NCI-H82 treated with DMSO at 0.1 percent for 48 hours (cell line): ENCODE data around the gene KCNMA1.

Experiments used
- DNase-seq: peaks from one replicate; lab custom pipeline; 2025; ENCODE audit not compliant: unreplicated experiment; lab: John Stamatoyannopoulos, UW

The KCNMA1 gene

DNA sequence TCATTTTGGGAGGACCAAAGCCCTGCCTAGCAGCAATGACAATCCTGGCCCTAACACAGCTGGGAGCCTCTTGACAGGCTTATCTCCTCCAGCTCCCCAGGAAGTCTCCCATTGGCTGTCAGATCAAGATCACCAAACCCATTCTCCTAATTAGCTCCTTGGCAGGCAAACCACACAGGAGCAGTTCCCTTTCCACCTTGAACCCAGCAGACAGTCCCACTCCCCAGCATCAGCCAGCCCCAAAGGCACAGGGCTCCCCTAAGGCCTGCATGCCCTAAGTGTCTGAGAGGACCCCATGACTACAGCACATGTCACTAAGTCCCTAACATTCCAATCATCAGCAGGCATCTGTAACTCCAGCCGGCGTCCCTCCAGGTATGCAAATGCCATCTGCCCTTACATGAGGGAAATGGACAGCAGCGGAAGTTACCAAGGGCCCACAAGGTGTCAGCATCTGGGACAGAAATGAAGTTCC lies 348.5 kb downstream of the KCNMA1 start:
- DNase-seq = peak; percentile 5

DNA sequence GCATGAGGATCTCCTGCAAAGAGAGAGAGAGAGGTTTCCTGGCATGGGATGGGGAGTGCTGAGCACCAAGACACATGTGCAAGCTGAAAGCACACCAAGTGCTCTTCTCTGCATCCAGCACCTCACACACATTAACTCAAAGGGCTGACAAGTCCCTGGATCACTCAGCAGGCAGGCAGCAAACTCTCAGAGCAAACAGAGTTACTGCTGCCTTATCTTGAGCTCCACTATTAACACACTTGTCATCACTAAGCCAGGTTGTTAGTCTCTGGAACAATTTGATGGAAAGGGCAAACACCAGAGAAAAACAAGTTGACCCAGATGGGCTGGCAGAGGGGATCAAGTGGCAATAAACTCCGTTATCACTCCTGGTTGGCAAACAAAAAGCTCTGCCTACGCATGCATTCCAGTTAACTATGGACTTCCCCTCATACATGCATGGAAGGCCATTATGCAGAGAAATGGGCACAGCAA lies 349.9 kb downstream of the KCNMA1 start:
- no peak for DNase-seq

DNA sequence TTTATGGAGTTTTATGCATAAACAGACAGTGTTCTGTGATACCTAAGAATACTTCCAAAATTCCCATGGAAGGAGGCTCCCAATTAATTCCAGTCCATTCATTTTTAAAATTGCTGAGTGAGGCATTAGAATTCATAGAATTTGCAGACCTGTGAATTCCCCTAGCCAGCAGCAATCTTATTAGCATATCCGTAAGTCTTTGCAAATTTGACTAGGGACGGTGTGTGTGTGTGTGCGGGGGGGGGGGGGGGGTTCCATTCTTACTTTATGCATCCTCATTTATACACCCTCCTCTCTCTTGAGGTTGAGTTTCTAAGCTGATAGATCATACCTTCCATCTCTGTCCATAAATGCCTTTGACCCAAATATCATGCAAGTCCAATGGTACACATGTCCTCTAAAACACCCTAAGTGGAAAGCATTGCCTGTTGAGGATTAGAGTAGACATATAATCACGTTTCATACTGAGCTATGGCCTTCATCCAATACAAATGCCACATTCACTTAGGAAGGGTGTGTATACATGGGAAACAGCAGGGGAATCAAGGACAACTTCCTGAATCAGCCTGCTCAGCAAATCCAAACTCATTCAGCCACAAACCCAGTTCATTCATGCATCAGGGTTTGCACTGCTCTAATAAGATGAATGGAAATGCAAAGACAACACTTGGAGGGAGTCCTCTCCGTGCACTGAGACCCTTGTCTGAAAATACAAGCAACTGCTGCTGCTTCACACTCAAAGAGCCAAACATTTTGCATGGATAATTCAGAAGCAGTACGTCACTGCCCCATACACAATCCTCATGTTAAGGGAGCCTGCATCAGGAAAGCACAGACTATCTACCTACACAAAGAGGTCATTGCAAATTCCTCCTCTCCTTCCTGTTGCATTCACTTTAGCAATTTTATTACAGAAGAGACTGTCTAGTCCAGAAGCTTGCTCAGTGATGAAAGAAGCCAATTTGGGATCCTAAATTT lies 350.8 kb downstream of the KCNMA1 start:
- DNase-seq = no peak

DNA sequence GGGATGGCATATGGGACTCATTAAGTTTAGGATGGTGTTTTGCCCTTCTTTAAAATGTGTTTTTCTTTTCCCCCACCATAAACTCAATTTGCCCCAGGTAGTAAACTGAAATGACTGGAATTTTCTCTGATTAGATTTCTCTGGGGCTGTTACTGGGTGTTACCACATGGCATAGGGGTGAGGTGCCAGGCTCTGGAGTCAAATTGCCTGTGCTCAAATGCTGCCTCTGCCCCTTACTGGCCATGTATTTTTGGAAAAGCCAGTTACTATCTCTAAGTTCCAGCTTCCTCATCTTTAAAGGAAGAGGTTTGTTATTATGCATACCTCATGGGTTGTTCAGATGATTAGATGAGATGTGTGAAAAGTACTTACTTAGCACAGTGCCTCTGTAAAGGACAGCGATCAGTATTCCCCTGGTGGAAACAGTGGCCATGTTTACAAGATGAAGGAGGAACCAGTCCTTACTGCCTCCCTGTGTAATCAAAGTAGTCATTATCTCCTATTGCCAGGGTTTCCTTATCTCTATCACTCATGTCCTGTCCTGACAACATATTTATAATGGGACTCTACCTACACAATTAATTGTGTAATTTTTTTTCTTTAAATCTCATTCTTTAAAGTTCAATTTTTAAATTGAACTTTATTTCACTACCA lies 352.0 kb downstream of the KCNMA1 start:
- no peak for DNase-seq

DNA sequence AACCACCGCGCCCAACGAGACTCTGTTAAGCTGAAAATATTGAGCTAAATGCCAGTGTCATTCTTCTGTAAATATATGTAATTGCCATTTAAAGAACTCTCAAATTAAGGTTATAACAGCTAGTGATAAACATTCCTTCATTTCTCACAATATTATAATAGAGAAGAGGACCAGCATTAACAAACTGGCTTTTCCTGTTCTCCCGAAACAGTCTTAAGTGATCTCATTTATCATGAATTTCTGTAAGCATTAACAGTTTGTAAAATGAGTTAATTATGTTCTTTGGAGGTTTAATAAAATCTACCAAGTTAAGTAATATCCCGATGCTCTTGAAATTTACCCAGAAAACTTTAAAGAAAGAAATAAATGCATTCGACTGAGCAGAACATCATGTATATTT lies 352.8 kb downstream of the KCNMA1 start:
- DNase-seq = no peak

DNA sequence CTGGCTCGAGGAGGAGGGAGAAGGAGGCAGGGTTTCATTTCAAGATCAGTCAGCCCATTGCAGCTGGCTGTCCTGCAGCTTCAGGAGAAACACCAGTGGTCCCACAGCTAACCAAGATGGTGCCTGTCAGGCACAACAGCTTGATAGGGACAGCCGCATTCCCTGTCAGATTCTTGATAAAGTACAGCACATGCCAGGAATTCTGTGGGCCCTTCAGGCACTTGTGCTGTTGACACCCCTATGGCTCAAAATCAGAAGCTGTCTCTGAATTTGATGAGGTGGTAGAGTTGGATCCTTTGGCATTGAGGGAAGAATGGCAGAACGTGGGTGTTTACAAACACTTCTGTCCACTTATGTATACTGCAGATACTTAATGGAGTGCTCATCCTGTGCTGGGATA lies 354.3 kb downstream of the KCNMA1 start:
- no peak for DNase-seq

DNA sequence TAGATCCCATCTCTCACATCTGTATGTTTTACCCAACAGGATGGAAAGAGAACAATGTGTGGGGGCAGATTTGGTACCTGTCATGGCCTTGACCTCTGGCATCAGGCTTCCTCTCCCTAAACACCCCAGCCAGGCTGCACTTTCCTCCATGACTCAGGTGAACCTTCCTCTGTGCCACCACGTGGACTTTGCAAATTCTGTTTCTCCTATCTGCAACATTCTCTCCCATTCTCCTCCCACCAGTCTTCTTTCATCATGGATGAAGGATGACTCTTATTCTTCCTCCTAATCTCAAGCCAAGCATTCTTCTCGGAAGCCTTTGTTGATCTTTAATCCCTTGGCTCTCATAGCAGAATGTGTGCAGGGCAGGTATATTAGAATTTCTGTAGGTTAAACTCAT lies 355.4 kb downstream of the KCNMA1 start:
- no peak for DNase-seq

DNA sequence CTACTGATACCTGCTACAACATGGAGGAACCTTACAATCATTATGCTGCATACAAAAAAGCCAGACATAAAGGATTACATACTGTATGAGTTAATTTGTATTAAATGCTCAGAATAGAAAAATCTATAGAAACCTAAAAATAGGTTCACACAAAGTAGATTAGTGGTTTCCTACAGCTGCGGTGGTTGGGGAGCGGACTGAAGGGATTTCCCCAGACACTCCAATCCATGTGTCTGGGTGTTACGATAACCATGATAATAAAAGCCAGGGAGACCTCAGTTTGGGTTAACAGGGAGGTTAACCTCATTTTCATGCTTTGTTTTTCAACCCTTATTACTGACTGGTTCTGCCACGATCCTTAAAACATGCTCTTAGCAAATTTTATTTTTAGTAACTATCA lies 355.9 kb downstream of the KCNMA1 start:
- DNase-seq = no peak

DNA sequence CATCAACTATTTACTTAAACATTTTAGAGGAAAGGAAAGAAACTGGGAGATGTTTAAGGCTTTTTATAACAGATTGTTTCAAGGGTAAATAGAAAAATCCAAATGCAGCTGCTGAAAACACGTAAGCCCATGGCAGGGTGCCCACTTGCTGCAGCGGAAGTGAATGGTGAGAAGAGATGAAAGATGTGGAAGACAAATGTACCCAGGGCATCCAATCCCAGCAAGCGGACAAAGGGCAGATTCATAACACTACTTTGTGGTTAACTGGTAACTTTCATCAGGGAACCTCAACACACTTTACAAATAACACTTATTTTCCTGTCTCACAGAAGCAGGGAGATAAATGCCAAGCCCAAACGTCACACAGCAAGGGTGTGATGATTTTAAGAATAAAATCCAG lies 358.4 kb downstream of the KCNMA1 start:
- no peak for DNase-seq

DNA sequence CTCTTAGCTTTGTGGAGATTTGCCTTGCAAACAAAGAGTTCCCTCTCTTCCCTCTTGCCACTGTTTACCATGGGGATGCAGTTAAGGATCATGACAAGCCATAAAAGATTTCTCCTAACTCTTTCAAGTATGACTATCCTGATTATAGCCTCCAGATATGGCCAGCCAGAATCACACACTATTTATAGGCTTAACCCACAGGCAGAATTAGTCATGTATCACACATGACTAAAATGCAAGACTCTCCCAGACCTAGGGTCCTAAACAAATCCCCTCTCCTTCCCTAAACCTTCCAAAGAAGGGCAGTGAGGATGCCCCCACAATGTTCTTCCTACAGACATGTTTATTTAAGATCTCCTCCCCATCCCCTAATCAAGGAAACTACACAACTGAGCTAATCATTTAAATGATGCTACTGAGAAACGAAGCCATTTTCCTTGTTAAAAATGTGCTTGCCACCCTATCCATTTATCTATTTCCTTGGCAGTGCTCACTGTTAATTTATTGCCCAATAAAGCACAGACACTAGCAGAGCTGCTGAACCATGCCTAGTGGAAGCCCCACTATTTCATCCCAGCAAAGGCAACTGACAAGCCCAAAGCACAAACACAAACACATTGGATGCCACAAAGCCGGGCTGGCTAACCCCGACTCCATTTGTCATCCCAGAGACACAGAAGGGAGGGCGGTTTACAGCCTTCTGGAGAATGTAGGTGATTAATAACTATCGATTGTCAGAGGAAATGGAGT lies 363.4 kb downstream of the KCNMA1 start:
- no peak for DNase-seq

- no peak for DNase-seq
Observed at GRCh38 chr10:77269163-77269562, 368.4 kb downstream of the KCNMA1 start.

DNA sequence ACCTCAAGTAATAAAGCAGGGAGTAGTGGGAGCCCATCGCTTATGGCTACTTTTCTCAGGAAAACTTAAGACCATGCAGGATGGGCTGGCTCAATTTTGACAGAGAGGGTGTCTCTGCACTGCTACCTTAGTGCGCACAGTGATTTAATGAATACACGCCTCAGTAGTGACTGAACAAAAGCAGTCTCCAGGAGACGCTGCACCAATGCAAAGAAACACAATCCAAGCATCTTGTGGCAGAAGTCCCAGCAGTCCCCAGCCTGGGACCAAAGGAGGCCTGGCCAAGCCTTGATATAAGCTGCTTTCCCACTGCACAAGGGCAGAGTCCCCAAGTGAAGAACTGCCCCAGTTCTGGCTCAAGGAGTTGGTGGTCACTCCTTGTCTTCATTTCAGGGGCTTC lies 368.9 kb downstream of the KCNMA1 start:
- no peak for DNase-seq

DNA sequence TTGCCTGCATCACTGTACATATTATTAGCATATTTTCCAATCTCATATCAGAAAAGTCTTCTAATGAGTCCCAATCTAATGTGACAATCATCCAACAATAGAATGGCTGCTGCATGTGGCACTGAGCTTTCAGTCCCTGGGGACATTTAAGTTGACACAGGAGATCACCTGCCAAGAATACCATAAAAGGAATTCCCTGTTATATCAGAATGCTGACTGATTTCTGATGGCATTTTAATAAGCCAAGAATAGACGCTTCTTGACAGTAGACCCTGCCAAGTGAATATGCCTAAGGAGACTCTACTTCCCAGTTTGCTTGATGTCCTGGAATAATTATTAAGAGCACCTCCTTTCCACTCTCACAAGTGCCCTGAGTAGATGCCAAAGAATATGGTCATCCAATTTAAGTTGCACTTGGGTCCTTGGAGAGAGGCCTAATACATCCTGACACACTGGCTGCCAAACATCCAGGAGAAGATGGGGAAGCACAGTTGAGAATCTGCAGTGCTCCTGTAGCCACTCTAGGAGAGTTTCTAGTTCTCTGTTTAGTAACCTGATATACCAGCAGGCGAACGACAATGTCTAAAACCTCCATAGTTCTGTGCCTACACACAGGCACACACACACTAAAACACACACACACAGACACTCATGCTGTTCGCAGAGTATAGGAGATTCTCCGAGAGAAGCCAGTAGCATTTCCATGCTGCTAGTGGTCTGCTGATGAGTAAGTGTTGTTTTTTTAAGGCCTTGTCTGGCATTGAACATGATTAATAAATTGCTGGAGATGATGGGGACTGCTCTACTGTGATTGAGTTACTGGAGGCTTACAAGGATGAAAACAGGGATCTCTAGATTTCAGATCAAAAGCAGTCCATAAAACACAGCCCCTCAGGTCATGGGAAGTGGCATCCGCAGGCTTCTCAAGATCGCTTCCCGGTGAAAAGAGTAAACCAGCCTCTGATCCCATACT lies 369.6 kb downstream of the KCNMA1 start:
- no peak for DNase-seq

DNA sequence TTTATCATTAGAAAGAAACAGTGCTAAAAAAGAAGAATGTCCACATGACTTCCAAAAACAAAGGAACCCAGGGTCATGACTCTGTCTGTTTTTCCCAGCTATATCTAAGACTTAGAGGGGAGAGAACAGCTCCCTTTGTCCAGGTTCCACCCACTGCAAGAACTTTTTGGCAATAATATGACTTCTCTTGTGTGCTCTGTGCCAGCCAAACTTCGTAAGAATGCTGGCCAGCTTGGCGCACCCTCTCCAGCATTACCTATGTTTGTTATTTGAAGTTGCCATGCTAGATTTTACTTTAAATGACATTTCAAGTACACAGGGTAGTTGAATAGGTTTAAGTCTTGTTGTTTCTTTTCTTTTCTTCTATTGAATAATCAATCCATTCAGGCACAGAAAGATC lies 371.4 kb downstream of the KCNMA1 start:
- DNase-seq = no peak

- no peak for DNase-seq
Observed at GRCh38 chr10:77264527-77264926, 373.1 kb downstream of the KCNMA1 start.

- no peak for DNase-seq
Observed at GRCh38 chr10:77264107-77264506, 373.5 kb downstream of the KCNMA1 start.

DNA sequence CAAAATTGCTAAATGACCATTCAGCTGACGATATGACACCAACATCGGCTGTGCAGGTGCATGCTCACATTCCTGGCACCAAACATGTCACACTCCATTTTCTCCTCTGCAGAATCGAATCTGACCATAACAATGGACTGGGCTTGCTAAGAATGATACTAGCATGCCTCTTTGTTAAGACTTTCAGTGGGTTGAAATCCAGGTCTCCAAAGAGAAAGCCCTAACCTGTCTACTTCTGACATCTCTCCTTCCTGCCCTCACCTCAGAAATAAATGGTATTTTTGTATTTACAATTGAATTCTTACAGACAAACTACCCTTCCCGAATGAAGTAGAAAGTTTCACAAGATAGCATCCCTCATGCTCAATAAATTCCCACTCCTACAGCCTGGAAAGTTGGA lies 373.9 kb downstream of the KCNMA1 start:
- no peak for DNase-seq

- no peak for DNase-seq
Observed at GRCh38 chr10:77261146-77261545, 376.5 kb downstream of the KCNMA1 start.

DNA sequence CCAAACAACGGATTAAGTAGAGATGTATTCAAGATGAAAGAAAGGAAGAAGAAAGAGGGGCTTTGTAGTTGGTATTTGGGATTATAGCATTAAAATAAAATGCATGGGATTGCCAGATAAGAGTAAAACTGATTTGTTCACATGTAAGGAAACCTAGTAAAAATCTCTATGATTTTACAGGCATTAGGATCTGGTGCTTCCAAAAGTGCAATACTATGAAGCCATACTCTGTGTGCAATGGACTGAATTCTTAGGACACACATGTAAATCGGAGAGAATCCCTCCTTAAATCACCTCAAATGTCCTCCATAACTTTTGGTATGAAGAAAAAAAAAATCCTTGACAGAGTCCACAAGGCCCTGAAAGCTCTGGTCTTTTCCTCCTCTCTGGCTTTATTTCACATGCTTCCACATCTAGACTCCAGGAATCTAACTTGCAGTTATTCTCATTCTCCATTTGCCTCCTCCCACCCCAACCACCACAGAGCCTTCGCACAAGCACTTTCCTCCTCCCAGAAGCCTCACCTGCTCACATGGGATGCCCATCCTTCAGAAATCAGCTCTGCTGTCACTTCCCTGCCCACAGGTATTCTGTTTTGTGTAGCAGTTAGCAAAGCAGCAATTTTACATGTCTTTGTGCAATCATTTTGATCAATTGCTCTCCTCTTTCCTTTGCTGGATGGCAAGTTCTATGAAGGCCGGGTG lies 378.3 kb downstream of the KCNMA1 start:
- DNase-seq = no peak

DNA sequence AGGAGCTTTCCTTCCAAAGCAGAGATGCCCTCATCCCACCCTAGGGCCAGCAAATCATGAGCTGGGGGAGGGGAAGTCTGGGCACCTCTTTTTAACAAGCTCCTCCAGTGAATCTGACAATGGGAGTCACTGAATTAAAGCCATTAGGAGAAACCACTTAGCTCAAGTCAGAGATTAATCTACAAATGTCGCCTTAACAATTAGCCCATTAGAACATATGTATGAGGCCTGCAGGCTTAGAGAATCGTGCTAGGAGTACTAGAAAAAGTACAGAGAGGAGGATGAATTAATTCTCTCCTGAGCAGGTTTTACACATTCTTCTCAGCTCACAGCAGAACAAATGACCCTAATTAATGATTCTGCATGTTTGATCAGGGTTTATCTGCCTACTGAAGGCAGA lies 381.3 kb downstream of the KCNMA1 start:
- DNase-seq = peak; percentile 70
